ENCODE measurements around the gene GPC1.

GPC1 gene

DNA sequence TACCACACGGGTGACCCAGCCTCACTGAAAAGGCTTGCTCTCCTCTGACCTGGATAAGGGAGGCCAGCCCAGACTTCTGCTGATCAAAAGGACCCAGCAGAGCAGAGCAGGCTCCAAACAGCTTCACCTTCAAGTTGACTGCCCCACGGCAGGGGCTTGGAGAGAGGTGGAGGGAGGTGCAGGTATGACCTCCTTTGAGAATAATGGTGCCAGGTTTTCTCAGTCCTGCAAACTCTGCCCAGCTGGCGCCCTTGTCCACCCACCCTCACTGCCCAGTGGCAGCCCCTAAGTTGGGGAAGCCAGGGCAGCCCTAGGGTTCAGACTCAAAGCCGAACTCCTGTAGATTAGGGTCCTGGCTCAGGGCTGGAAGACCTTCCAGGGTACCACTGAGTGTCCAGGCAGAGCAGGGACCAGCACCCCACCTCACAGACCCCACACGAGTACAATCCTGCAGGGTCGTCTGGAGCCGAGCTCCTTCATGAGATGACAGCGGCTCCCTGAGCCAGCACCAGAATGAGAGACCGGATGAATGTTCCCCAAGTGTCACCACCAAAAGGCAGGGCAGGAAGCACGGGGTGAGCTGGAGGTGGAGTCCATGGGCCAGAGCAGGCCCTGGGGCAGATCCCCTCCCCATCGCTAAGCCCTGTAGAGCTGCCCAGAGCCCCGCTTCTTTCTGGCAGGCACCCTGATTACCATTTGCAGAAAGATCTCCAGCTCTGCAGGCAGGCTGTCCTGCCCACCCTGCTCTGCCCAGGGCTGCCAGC, 3.6 kb upstream of the GPC1 start:
- no peak for TF ChIP-seq FOXP2 (optimal IDR thresholded peaks at IDR 0.05; ENCODE audit: borderline replicate concordance, extremely low read depth, extremely low read length, insufficient read depth)
- TF ChIP-seq POLR2AphosphoS5 (IDR thresholded peaks at IDR 0.05; ENCODE audit: low read depth, low read length) = no peak
- TF ChIP-seq TAF1 (IDR thresholded peaks at IDR 0.05; ENCODE audit: borderline replicate concordance, insufficient read depth, low read length) = no peak
- TF ChIP-seq SIN3A (IDR thresholded peaks at IDR 0.05; ENCODE audit: borderline replicate concordance, insufficient read depth, low read length) = no peak
- TF ChIP-seq REST (IDR thresholded peaks at IDR 0.05; ENCODE audit: insufficient read depth in 1 of 2, low read depth in 2 of 2, low read length in 2 of 2) = no peak

DNA sequence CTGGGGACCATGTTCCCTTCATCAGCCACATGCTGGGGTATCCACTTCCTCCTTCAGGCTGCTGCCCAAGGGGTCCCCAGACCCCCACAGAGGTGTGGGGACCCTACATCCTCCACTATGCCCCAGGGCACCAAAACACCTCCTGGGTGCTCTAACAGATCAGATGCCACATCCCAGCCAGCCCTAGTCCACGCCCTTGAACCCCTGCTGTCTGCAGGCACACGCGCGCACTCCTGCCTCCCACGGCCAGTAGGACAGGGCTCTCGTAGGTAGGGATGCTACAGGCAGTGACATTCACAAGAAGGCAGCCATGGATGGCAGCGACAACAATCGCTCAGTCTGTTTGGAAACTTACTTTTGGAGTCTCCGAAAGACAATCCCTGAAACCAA, 3.0 kb upstream of the GPC1 start:
- TF ChIP-seq FOXP2 (optimal IDR thresholded peaks at IDR 0.05; ENCODE audit: borderline replicate concordance, extremely low read depth, extremely low read length, insufficient read depth) = no peak
- TF ChIP-seq SIN3A (IDR thresholded peaks at IDR 0.05; ENCODE audit: borderline replicate concordance, insufficient read depth, low read length) = no peak
- TF ChIP-seq TAF1 (IDR thresholded peaks at IDR 0.05; ENCODE audit: borderline replicate concordance, insufficient read depth, low read length) = no peak
- TF ChIP-seq REST (IDR thresholded peaks at IDR 0.05; ENCODE audit: insufficient read depth in 1 of 2, low read depth in 2 of 2, low read length in 2 of 2) = no peak
- TF ChIP-seq POLR2AphosphoS5 (IDR thresholded peaks at IDR 0.05; ENCODE audit: low read depth, low read length) = no peak

GRCh38 chr2:240432820-240433801, 2.4 kb upstream of the GPC1 start:
- no peak for TF ChIP-seq POLR2AphosphoS5 (IDR thresholded peaks at IDR 0.05; ENCODE audit: low read depth, low read length)
- TF ChIP-seq TAF1 (IDR thresholded peaks at IDR 0.05; ENCODE audit: borderline replicate concordance, insufficient read depth, low read length) = no peak
- no peak for TF ChIP-seq SIN3A (IDR thresholded peaks at IDR 0.05; ENCODE audit: borderline replicate concordance, insufficient read depth, low read length)
- TF ChIP-seq FOXP2 (optimal IDR thresholded peaks at IDR 0.05; ENCODE audit: borderline replicate concordance, extremely low read depth, extremely low read length, insufficient read depth) = no peak
- TF ChIP-seq REST (IDR thresholded peaks at IDR 0.05; ENCODE audit: insufficient read depth in 1 of 2, low read depth in 2 of 2, low read length in 2 of 2) = no peak

DNA sequence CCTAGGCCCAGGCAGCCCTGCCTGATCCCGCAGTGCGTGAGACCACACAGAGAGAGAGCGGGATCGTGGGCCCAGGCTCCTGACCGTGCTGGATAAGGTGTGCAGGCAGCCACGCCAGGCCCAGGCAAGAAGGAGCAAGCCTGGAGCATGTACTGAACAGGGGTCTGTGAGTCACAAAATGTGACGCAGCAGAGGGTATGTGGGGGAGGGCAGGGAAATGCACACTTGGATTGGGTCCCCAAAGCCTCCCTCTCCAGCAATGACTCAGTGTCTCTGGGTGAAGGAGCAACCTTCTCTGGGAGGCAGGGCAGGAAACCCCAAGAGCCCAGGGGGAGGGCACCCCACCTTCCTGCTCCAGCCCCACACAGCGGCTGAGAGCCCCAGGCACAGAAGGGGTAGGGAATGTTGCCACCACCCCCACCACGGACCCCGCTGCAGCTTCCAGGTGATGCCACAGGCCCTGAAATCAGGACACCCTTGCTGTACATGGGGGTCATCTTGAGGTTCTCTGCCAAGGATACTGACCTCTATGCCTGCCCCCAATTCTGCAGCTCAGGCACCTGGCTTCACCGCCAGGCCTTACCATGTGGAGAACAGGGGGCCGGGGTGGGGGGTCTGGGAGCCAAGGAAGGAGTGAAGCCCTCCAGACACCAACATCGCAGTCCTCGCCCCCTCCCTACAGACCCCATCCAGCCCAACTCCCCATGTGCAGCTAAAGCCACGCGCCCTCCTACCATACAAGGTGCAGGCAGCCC, 1.3 kb upstream of the GPC1 start:
- TF ChIP-seq TAF1 (IDR thresholded peaks at IDR 0.05; ENCODE audit: borderline replicate concordance, insufficient read depth, low read length) = no peak
- TF ChIP-seq FOXP2 (optimal IDR thresholded peaks at IDR 0.05; ENCODE audit: borderline replicate concordance, extremely low read depth, extremely low read length, insufficient read depth) = no peak
- no peak for TF ChIP-seq SIN3A (IDR thresholded peaks at IDR 0.05; ENCODE audit: borderline replicate concordance, insufficient read depth, low read length)
- TF ChIP-seq REST (IDR thresholded peaks at IDR 0.05; ENCODE audit: insufficient read depth in 1 of 2, low read depth in 2 of 2, low read length in 2 of 2) = no peak
- no peak for TF ChIP-seq POLR2AphosphoS5 (IDR thresholded peaks at IDR 0.05; ENCODE audit: low read depth, low read length)

All from PFSK-1 (cell line).